GM18499 (cell line): ENCODE measurements around the gene CDK4.
"Not testable (repeated sequence)": the region's sequence is repeated elsewhere in the genome, so short reads cannot be mapped to it uniquely, and the experiment has no call there.

Experiments
- ATAC-seq: cut with Tn5 transposase; IDR thresholded peaks from one replicate; pipeline ENCODE4 v1.9.1; 2021; ENCODE audit warnings: moderate number of reproducible peaks; ENCODE audit not compliant: insufficient read depth, unreplicated experiment

CDK4 gene

GRCh38 chr12:57716305-57716704 lies 35.8 kb downstream of the CDK4 start:
- no peak for ATAC-seq

DNA sequence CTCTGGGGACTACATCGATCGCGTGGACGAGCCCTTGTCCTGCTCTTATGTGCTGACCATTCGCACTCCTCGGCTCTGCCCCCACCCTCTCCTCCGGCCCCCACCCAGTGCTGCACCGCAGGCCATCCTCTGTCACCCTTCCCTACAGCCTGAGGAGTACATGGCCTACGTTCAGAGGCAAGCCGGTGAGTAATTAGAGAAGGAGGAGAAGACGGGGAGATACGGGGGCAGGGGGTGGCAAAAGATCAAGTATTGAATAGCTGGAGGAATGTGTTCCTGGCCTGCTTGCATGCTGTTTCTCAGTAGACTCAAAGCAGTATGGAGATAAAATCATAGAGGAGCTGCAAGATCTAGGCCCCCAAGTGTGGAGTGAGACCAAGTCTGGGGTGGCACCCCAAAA lies 36.3 kb downstream of the CDK4 start:
- no peak for ATAC-seq

DNA sequence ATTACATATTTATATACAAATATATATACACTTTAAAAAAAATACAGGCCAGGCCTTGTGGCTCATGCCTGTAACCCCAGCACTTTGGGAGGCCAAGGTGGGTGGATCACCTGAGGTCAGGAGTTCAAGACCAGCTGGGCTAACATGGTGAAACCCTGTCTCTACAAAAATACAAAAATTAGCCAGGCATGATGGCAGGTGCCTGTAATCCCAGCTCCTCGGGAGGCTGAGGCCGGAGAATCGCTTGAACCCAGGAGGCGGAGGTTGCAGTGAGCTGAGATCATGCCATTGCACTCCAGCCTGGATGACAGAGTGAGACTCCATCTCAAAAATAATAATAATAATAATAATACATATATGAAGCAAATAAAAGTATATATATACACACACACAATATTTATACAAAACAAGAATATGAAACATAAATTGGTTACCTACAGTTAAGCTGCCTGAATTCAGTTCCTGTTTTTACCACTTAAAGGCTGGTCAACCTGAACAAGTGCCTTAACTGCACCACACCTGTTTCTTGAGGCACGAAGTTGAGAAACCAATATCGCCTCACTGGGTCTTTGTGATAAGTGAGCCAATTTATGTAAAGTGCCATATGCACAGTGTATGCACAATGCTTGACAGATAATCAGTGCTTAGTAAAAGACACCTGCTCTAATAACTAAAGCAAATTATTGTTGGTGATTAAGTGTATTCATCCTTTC lies 36.9 kb downstream of the CDK4 start:
- not testable (repeated sequence) for ATAC-seq

DNA sequence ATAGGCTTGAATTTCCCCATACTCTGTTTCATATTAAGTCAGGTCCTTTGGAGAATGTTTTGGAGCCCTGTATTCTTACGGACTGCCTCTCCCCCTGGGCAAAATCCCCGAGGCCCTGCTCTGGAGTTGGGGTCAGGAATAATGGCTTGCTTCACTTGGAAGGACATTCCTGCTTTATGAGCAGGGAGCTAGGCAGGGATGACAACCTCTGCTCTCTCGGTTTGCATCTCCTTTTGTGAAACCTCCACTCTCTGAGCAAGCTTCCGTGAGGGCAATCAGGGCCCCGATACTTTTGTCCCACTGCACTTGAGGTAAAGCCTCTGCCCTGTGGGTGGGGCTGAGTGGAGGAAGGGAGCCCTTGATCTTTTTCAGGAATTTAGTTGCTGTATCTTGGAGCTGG lies 38.9 kb downstream of the CDK4 start:
- ATAC-seq = no peak

- ATAC-seq = no peak
Observed at GRCh38 chr12:57712701-57713100, 39.4 kb downstream of the CDK4 start.

- ATAC-seq = no peak
Observed at GRCh38 chr12:57708296-57708695, 43.8 kb downstream of the CDK4 start.

DNA sequence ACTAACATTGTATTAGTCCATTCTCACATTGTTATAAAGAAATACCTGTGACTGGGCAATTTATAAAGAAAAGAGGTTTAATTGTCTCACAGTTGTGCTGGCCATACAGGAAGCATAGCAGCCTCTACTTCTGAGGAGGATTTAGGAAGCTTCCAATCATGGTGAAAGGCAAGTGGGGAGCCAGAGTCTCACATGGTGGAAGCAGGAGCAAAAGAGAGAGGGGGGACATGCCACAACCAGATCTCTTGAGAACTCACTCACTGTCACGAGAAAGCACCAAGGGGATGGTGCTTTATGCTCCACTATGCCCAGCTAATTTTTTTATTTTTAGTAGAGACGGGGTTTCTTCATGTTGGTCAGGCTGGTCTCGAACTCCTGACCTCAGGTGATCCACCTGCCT lies 44.9 kb downstream of the CDK4 start:
- ATAC-seq = no peak

DNA sequence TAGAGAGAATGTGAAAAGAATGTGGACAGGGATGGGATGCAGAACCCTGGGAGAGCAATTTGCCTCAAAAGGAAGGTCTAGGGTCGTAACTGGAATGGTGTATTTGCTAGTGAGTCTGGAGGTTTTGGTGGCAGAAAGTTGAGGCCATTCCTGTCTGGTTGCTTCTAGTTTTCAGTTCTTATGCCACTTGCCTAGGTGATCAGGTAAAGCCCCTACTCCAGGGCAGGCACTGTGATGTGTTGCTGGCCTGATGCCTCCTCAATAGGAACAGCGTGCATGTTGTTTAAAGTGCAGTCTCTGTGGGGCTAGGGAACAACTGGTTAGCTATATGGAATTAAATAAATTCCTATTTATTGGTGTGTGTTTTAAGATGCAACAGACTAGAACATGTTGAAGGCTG lies 51.8 kb downstream of the CDK4 start:
- ATAC-seq = no peak

DNA sequence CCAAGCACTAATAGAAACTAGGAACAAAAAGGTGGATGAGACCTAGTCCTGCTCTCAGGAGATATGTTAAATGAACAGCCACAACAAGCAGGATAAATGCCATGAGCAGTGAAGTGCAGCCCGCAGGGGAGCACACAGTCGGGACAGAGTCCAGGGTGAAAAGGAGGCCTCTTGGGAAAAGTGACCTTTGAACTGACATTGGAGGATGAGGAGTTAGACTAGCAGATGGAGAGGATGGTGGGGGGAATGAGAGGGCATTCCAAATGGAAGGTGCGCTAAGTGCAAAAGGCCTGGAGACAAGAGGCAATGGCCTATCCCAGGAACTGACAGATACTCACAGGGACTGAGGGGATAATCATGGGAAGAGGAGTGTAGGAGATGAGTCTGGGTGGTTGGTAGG lies 53.7 kb downstream of the CDK4 start:
- no peak for ATAC-seq
